Stomach (tissue), 9 donors: ENCODE measurements around the gene GNPDA1. TPM values are rescaled to one million over a fixed set of nuclear protein-coding genes. Genes with fewer than 3 reads are reported as not detected.
A peak's percentile ranks its signal among the peaks of the same experiment; 100 is the strongest.

Experiments used
- DNase-seq, 2 donors: peaks; one replicate each; pipeline versions ENCODE4 v3.0.0 to v3.0.0-alpha.2; 2013 to 2019
- H3K27ac ChIP-seq, 5 donors: fragments of 200-600 bp in 4 of 5; sonication (generic) in 4 of 5; one replicate each; pipeline ENCODE4 v1.5.1; 2013 to 2019; ENCODE audit warnings: mild to moderate bottlenecking in 1 of 5, moderate library complexity in 1 of 5
- H3K27me3 ChIP-seq, 3 donors: fragments of 200-600 bp; sonication (generic); one replicate each; pipeline ENCODE4 v1.5.1; 2017 to 2019; ENCODE audit warnings: mixed run types in 1 of 3
- H3K36me3 ChIP-seq, 4 donors: fragments of 200-600 bp; sonication (generic); 1 replicate in 3 of 4; 2 replicates in 1 of 4; pipeline ENCODE4 v1.5.1; 2016 to 2019
- H3K4me1 ChIP-seq, 4 donors: fragments of 200-600 bp; sonication (generic); one replicate each; pipeline ENCODE4 v1.5.1; 2016 to 2019
- H3K4me3 ChIP-seq, 4 donors: fragments of 200-600 bp; sonication (generic) in 3 of 4; one replicate each; pipeline ENCODE4 v1.5.1; 2016 to 2019; ENCODE audit warnings: mild to moderate bottlenecking in 1 of 4
- H3K9me3 ChIP-seq, 4 donors: fragments of 200-600 bp; sonication (generic); one replicate each; pipeline ENCODE4 v1.5.1; 2016 to 2019
- CTCF ChIP-seq, 7 experiments: fragments of 450-650 bp in 4 of 7; fragments of 200-600 bp in 3 of 7; sonication (generic) in 3 of 7; IDR thresholded peaks; one replicate each; pipeline ENCODE4 v1.5.1; 2016 to 2019; ENCODE audit warnings: antibody characterized with exemption in 7 of 7, control low read depth in 2 of 7, mild to moderate bottlenecking in 1 of 7
- EP300 ChIP-seq: sonication (generic); formaldehyde crosslinking; IDR thresholded peaks from one replicate; pipeline ENCODE4 v1.6.1; 2017; ENCODE audit warnings: antibody characterized with exemption
- POLR2A ChIP-seq, 4 donors: fragments of 450-650 bp; IDR thresholded peaks; one replicate each; pipeline ENCODE4 v1.6.1; 2016; ENCODE audit warnings: antibody characterized with exemption in 4 of 4, control low read depth in 2 of 4, mild to moderate bottlenecking in 1 of 4, moderate library complexity in 1 of 4
- POLR2AphosphoS5 ChIP-seq, 3 donors: sonication (generic); formaldehyde crosslinking; IDR thresholded peaks; one replicate each; pipeline ENCODE4 v1.6.1; 2016; ENCODE audit warnings: antibody characterized with exemption in 3 of 3
- WGBS, 5 donors: extraction: QIAGEN DNeasy Blood & Tissue Kit in 3 of 5; methylation state at CpG; one replicate each; pipeline versions ENCODE4 v1.1.5 to v1.1.7; 2013 to 2018; 5-methylcytosine and 5-hydroxymethylcytosine counted together
- intact Hi-C: fragments of 100-400 bp; cut with DNase I; formaldehyde crosslinking; loops from one replicate; pipeline ENCODE4 v1.15.1; 2023; ENCODE audit warnings: low total_unique reads
- polyA plus RNA-seq, 3 donors: library from polyadenylated mRNA; stranded (reverse); fragments of 200-250 nt; gene quantifications; one replicate each; pipeline ENCODE4 v1.2.3, GENCODE V29; 2013
- total RNA-seq, 5 donors: library from RNA; depleted of rRNA; stranded (reverse); fragments of >200 nt; gene quantifications; one replicate each; pipeline versions ENCODE4 v1.1.0 to v1.2.3, GENCODE V29; 2014 to 2016
- donor health status: healthy with polysubstance abuse.
- donor health status: Bipolar disorder and iron deficiency.
- donor health status: healthy.

GNPDA1 gene
- total and polyA plus RNA-seq, 8 donors, result 2.7 to 18.9 (median 11.1) TPM

- DNase-seq, result no peak
- WGBS, 5 donors, result 58 to 65% (median 60%) methylated on average over 4 of the region's 4 CpGs
- TF ChIP-seq POLR2AphosphoS5 (IDR thresholded peaks at IDR 0.05) (no peak), CTCF (IDR thresholded peaks at IDR 0.05) (no peak), EP300 (no peak), POLR2A (IDR thresholded peaks at IDR 0.05) (no peak)
- Histone ChIP-seq H3K27ac (no peak overlapping the region), H3K27me3 (no peaks in the 10 kb centered on the region), H3K4me3 (no peak overlapping the region), H3K4me1 (peaks cover 0 to 7% (median 2%) of the 10 kb centered on the region in 4 donors), H3K9me3 (no peaks in the 10 kb centered on the region), H3K36me3 (peaks cover 13 to 76% (median 67%) of the 10 kb centered on the region in 4 donors)
- intact Hi-C loops, result no loop called here
These were observed 18.2 kb downstream of the GNPDA1 start for GRCh38 chr5:141994511-141995136.

GRCh38 chr5:141992349-141992963 is 20.4 kb downstream of the GNPDA1 start:
- peak; percentile 84 to 89 for DNase-seq
- Histone ChIP-seq H3K36me3 (peaks cover 18 to 77% (median 71%) of the 10 kb centered on the region in 4 donors), H3K4me3 (no peak overlapping the region), H3K4me1 (peaks cover 0 to 7% (median 2%) of the 10 kb centered on the region in 4 donors), H3K27me3 (no peaks in the 10 kb centered on the region), H3K9me3 (no peaks in the 10 kb centered on the region), H3K27ac (no peak overlapping the region)
- 1 to 8% (median 4%) methylated on average over 2 of the region's 2 CpGs for WGBS, 5 donors
- intact Hi-C loops, result no loop called here
- TF ChIP-seq CTCF (IDR thresholded peaks at IDR 0.05) (peak in 5 of 7 experiments; percentile 65 to 82 (median 69)), POLR2A (IDR thresholded peaks at IDR 0.05) (no peak), POLR2AphosphoS5 (IDR thresholded peaks at IDR 0.05) (peak in 1 of 3 donors; percentile 47)

GRCh38 chr5:141989720-141990119 is 23.1 kb downstream of the GNPDA1 start:
- 0 to 2% (median 0%) methylated on average over 1 of the region's 1 CpG for WGBS, 5 donors
- no peak overlapping the region for H3K27ac ChIP-seq
- H3K4me1 ChIP-seq, result peaks cover 0 to 7% (median 2%) of the 10 kb centered on the region in 4 donors
- no peak for TF ChIP-seq EP300
- TF ChIP-seq CTCF (IDR thresholded peaks at IDR 0.05), result no peak
- no peak for TF ChIP-seq POLR2A (IDR thresholded peaks at IDR 0.05)
- TF ChIP-seq POLR2AphosphoS5 (IDR thresholded peaks at IDR 0.05), result no peak
- intact Hi-C loops, result no loop called here
- no peak overlapping the region for H3K4me3 ChIP-seq
- DNase-seq, result no peak
- no peaks in the 10 kb centered on the region for H3K27me3 ChIP-seq
- no peaks in the 10 kb centered on the region for H3K9me3 ChIP-seq
- peaks cover 31 to 92% (median 88%) of the 10 kb centered on the region in 4 donors for H3K36me3 ChIP-seq

- intact Hi-C loops, result no loop called here
- Histone ChIP-seq H3K4me3 (no peak overlapping the region), H3K4me1 (no peaks in the 10 kb centered on the region), H3K36me3 (peaks cover 46 to 100% (median 96%) of the 10 kb centered on the region in 4 donors), H3K9me3 (no peaks in the 10 kb centered on the region), H3K27me3 (no peaks in the 10 kb centered on the region), H3K27ac (no peak overlapping the region)
- no peak for TF ChIP-seq CTCF (IDR thresholded peaks at IDR 0.05)
- DNase-seq, result no peak
These were observed 26.8 kb downstream of the GNPDA1 start for GRCh38 chr5:141986072-141986471.
